ENCODE data around the gene KCND3. TPM values are rescaled to one million over a fixed set of nuclear protein-coding genes. Genes with fewer than 3 reads are reported as not detected.
"Not testable (repeated sequence)": the region's sequence is repeated elsewhere in the genome, so short reads cannot be mapped to it uniquely, and the experiment has no call there.

Gene KCND3
- polyA plus RNA-seq, 3 donors = 1.3 to 1.5 (median 1.4) TPM

DNA sequence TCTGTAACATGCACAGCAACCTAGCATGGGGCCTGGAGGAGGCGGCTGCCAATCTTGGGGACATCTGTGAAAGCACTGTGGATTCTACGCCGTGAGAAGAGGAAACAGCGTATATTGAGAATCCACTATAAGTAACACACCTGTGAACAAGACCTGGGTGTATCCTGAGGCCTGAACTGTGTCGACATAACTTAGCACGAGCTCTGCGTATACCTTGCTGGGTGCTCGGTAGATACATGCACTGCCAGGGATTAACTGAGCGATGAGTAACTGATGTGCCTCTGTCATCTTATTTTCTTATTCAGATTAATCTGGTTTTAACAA lies 175.2 kb downstream of the KCND3 start:
- DNase-seq = no peak

DNA sequence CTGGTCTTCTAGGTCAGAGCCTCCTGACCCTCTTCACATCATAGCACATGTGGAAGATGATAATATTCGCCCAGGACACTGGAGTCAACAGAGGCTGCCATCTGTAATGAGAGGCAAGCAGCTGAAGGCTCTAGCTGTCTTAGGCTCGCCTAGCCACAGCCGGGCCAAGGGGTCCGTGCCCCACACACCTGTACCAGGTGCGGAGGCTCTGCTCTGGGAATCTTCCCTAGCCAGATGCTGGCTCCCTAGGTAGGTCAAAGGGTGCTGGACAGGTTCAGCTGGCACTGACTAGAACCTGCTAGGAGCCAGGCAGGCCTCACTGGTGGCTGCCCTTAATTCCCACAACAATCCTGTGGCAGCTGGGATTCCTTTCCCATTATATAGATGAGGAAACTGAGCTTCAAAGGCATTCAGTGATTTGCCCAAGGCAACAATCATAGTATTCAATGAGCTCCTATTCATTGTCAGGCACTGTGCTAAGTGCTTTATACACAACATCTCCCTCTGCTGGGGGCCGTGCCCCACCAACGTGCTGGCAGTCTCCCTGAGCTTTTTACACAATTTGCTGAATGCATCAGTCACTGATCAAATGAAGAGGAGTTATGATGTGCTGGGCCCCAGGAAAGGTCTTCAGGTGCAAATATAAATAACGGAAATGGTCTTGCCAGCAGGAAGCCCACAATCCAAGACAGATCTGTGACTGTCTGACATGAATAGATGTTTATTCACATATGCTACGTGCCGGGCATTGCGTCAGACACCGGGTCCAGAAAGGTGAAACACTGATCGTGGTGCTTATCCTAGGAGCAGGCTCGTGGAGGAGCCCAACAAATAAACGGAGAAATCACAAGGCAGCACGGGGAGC lies 175.8 kb downstream of the KCND3 start:
- no peak for DNase-seq

DNA sequence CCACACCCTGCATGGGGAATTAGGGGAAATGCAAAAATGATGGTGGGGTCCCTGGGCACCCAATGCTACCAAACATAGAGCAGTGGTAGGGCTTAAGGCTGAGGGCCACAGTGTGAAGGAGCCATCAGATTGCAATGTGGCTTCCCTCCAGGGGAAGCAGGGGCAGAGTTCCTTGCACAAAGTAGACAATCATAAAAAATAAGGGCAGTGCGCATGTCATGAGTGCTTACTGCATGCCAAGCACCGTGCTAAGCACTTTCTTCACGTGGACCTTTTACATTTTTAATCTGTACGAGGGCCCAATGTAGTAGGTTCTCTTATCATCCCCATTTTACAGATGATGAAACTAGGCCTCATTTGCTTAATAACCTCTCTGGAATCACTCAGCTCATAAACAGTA lies 177.2 kb downstream of the KCND3 start:
- no peak for DNase-seq

DNA sequence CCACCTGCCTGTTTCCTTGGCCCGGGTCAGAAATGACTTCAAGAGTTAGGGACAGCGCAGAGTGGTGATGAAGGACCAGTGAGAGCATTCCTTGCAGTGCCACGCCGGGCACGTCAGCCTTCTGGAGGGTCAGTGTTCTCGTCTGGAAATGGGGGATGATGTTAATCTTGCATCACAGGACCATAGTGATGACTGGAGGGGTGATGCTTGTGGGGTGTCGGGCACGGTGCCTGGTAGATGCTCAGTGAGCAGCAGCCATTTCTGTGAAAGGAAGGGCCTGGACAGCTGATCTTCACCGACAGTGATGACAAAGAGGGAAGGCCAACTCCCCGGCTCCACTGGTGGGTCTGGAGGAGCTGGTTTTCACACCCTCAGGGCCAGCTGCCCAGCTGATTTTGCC lies 177.6 kb downstream of the KCND3 start:
- no peak for DNase-seq

DNA sequence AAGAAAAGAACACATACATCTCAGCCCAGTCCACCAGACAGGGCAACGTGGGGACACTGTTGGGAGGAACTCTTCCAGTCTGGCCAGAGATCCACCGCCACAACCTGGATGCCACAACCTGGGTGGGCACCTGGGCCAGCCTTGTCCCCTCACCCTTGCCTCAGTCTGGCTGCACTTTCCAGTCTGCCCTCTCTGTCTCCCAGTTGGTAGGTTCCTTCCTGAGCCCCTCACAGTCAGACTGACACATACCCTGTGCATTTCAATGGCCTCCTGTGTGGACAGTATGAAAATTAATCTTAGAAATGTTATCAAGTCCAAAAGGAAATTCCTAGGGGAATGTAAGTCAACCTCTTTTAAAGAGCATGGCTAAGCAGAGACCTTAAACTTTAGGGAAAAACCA lies 184.2 kb downstream of the KCND3 start:
- DNase-seq = no peak

DNA sequence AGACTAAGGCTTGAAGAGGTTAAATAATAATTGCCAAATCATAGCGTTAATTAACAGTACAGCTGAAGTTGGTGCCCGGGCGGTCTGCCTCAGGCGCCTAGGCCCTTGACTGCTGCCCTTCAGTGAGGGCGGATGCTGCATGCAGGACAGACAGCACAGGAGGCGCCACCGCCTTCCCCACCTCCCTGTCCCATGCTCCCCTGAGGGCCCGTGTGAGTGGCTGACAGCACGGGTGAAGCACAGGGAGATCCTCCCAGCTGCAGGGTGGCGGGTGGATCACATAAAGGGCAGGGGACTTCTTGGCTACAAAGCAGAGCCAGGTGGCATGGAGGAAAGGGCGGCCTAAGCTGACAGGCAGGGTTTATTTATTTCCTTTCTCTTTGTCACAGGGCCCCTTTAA lies 184.7 kb downstream of the KCND3 start:
- no peak for DNase-seq

DNA sequence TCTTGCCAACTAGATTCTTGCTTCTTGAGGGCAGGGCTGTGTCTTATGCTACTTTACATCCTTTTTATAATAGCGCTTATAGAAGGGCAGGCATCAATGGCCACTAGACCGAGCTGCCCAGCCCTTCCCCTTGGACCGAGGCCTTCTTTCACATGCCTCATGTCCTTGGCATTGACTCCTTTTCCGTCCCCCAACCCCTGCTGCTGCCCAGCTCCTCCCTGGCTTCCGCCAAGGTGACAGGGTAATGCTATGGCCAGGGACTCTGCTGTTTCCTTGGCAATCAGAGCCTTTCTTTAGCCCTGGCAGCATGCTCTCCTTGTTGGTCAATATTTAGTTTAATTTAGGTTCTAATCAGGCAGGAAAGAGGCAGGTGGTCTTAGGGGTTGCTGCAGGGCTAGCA lies 185.5 kb downstream of the KCND3 start:
- DNase-seq = no peak

DNA sequence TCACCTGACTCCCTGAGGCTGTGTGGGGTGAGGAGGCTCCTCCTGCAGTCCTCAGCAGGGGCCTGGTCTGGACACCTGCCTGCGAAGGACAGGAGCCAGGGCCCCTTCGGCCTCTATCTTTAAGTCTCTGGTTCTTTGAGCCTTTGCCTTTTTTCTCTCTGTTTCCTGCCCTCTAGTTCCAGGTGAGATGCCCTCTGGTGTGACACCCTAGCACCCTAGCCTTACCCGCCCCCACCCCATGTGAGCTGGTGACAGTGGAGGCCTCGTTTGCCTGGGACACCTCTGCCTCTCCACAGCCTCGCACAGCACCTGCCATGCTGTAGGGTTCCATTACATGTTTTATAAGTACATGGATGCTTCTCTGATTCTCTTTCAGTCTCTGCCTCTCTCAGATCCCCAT lies 186.5 kb downstream of the KCND3 start:
- DNase-seq = no peak

DNA sequence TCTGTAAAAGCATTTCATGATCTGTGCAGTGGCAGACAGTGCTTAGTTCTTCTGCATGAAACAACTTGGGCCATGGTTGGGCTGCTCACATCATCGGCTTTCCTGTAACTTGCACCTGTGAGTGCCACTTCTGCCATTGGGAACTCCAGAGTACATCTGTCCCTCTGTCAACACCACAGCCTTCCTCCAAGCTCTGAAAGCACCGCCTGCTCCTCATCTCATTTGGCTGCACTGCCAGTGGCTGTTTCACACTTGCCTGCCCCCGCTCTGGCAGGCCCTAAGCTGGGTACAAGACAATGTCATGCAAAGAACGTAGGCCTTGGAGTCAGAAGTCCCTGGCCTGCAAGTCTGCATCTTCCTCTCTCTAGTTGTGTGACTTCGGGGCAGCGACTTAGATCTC lies 187.4 kb downstream of the KCND3 start:
- DNase-seq = no peak

DNA sequence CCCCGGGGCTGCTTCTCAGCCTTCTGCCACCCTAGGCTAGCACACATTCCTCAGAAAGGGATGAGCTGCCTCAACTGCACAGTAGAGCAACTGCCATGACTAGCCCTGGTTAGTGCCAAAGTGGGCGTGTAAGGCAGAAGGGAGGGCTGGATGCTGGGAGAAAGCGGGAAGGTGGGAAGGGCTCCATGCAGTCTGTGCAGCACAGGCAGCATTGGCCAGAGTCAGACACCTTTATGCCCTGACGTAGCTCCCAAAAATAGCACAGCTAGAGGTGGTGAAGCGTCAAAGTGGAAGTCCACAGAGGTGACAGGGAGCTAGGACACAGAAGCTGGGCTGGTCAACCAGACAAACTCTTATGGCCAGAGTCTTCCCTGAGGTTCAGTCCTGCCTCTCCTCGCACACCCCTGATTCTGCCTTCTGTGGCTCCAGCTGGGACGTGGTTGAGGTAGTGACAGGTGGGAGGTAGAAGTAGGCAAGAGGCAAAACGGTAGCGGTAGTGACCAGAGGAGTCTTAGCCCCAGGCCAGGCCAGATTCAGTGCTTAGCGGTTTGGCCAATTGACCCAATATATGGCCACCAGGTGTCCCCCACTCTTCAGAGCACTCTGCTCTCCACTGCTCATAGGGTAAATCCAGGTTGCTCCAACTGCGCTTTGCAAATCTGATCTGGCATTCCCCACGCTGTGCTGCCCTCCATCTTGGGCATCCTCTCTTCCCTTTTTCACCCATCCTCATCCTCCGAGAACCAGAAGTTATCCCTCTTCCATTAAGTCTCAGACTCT lies 188.2 kb downstream of the KCND3 start:
- no peak for DNase-seq

DNA sequence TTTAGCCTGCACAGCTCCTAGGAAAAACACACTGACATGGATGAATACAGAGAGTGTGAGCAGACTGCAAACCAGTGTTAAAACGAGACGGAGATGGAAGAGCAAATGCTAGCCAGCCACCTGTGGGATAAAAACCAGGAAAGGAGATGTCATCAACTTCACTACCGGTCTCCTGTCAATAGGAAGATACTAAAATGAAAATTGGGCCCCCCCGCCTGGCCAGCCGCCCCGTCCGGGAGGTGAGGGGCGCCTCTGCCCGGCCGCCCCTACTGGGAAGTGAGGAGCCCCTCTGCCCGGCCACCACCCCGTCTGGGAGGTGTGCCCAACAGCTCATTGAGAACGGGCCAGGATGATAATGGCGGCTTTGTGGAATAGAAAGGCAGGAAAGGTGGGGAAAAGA lies 189.7 kb downstream of the KCND3 start:
- DNase-seq = not testable (repeated sequence)

DNA sequence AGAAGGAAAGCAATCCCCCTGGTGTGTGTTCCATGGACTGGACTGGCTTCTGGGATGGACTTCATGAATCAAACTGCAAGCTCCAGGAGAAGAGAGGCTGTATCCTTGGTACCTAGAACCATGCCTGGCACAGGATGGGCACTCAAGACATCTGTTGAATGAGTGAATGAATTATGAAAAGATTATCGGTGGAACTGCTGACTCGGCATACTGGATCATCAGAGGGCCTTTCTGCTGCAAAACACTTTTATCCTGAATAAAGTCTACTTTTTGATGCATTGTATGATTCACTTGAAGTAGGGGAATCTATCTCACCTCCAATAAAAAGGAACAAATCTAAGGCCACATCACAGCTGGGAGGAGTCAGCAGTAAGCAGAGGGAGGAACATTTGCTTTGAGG lies 190.9 kb downstream of the KCND3 start:
- DNase-seq = no peak

DNA sequence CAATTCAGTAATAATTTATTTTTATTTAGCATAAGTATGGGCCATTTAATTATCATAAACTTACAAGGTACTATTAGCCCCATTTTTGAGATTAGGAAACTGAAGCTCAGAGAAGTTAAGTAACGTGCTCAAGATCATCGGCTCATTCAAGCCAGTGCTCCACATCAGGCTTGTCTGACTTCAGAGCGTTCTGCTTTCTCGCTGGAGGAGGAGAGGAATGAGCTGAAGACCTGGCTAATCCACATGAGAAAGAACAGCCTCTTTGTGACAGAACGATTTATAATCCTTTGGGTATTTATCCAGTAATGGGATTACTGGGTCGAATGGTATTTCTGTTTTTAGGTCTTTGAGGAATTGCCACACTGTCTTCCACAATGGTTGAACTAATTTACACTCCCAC lies 194.1 kb downstream of the KCND3 start:
- DNase-seq = no peak

DNA sequence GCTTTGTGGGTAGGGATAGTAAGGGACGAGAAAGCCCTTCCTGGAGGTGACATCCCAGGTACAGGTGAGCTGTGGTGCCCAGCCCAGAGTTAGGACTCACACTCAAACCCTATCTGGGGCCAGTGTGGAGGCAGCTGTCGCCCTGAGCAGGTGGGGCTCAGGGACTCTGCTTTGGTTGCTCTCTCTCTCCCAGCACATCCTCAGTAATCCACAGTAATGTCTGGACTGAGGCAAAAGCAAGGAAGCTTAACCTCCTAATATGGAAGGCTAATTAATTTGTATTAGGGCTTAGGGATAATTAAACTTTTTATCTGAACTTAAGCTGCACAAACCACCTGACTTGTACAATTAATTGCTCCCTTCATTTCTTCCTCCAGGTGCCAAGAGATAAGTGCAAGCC lies 195.5 kb downstream of the KCND3 start:
- DNase-seq = no peak

DNA sequence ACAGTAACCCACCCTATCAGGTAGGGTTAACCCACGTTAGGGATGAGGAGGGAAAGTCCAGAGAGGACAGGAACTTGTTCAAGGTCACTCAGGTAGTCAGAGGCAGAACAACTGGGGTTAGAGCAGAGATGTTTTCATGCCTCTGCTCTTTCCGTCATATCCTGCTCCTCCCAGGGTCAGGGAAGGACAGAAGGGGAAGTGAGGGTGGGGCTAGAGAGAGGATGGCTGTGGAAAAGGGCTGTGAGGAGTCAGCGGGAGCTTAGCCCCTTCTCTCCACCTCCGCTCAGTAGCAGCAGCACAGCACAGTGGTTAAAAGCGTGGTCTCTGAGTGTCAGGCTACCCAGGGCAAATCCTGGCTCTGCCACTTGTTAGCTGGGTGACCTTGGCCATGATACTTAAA lies 197.2 kb downstream of the KCND3 start:
- no peak for DNase-seq

DNA sequence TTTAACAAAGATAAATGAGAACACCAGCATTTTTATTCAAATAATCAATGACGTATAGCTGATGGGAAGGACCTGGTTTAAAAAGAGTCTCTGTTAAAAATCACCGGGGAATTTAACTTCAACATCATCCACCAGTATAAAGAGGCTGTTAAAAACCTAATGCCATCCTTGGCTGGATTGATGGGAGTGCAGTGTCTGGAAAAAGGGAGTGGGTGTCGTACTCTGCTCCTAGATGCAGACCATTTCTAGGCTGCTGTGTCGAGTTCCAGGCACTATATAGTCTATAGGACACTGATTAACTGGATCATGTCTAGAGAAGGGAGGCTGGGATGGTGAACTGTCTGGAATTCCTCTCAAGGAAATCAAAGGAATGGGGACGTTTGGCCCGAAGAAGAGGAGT lies 197.7 kb downstream of the KCND3 start:
- DNase-seq = no peak

DNA sequence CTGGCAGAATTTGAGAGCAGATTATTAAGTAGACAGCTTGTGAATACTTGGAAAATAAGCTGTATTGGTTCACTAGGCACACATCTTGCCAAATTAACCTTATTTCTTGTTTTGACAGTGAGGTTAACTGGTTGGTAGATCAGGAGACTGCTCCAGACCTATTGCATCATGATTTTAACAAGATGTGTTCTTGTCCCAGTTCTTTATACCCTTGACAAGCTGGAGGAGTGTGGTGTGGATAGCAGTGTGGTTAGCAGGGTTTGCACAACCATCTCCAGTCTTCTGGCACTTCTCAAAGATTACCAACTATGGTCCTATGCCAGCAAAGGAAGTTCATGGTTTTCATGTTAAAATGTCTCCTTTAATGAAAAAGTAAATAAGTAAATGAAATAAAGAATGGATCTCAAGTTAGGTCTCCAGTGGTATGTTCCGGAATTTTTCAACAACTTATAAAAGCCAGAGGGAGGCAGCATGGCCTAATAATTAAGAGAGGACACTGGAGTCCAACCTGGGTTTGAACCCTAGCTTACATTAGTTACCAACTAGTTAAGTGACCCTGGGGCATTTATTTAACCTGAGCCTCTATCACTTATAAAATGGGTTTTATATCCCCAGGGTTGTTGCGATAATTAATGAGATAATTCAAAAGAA lies 199.7 kb downstream of the KCND3 start:
- DNase-seq = no peak

DNA sequence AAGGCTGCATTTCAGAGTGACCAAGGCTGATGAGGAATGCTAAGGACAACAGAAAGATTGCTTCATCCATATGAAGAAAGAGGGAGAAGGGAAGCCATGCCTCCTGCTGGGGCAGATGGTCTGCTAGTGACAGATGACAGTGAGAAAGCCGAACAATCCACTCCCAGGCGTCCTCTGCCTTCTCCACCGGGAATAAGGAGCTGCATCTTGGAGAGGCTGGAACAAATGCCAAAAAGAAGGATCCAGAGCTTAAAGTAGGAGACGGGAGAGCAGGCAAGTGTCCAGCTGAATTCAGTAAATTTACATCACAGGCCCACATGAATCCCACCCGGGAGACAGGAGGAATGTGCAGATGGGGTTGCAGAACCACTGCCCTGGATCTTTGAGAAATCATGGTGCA lies 200.3 kb downstream of the KCND3 start:
- DNase-seq = no peak

DNA sequence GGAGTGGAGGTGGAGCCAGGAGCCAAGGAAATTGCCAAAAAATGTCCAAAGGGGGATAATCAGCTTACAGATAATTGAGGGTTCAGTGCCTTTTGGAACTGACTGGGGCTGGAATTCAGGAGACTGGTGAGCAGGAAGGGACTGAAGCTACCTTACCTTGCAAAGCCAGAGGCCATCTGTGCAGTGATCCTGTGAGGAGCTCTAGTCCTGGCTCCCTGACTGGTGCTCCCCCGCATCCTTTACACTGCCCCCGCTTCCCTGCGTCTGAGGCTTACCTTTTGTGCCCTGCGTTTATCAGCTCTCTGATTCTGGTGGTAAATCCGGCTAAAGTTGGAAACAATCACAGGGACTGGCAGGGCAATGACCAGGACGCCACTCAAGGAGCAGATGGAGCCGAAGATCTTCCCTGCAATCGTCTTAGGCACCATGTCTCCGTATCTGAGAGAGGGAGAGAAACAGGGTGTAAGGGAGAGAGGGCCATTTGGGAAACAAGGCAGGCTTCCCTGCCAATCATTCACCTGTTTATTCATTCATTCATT lies 202.7 kb downstream of the KCND3 start:
- no peak for DNase-seq

DNA sequence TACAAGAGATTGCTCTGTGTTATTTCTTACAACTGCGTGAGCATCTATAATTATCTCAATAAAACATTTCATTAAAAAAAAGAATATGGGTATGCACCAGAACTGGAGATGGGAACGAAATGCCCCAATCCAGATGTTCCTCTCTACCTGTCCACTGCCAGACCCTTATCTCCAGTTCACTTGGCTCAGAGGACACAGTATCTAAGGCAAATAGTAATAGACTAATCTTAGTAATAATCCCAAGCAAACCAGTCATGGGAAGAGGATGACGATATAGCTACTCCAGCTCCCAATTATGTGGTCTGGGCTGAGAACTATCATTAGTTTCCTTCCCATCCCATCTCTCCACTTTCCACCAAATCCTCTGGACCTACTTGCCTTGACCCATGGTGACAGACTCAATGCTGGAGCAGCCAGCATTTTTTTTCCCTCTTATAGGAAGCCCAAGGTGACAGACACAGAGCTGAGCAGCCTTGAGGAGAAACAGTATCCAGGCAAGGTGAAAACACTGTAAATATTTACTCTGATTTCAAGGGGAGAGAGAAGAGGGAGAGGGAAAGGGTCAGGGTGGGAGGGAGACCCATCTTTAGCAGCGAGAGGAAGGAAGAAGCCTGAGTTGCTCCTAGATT lies 205.1 kb downstream of the KCND3 start:
- DNase-seq = no peak

DNA sequence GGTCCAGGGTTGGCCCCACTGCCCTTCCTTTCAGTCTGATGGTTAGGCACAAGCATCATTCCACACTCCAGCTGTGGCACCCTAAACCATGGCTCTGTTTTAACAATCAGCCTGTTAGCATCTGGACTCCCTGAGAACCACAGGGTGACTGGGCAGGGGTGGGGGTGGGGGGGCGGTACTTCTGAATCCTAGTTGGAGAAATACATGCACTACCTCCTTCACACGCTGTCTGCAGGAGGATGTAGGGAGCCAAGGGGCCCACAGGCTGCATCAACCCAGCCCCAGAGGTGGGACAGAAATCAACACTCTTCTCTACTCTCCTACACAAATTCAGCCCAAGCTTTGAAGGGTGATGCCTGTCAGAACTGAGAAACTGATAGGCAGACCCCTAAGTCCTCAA lies 209.9 kb downstream of the KCND3 start:
- no peak for DNase-seq

DNA sequence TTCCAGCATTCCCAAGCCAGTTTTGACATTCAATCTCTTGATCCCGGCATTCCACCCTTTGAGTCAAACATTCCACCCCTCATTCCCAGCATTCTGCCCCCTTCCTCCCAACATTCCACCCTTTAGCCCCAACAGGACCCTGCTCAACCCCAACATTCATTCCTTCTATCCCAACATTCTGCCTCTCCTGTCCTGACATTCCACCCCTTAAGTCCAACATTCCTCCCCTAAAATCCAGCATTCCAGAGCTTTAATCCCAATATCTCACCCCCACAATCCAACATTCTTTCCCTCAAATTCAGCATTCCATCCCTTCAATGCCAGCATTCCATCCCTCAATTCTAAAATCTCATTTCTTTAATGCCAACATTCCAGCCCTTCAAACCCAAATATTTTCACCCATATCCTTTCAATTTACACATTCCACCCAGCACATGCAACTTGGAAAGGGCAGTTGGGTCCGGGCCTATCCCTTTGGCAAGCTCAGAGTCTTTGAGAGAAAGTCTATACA lies 210.9 kb downstream of the KCND3 start:
- DNase-seq = no peak

Data from renal pelvis (tissue), 4 donors.